Stimulated activated CD4-positive, alpha-beta T cell treated with anti-CD3 and anti-CD28 coated beads, TNF-alpha, amount 100 ng/mL, for 24 hours (primary cell): ENCODE data around the gene SVEP1.

ENCODE experiments used
- DNase-seq, 3 experiments: peaks; one replicate each; pipeline ENCODE4 v3.0.0-alpha.2; 2020; ENCODE audit warnings: low read depth in 3 of 3

Gene SVEP1

GRCh38 chr9:110320651-110321445, 258.7 kb downstream of the SVEP1 start:
- DNase-seq, result no peak

- DNase-seq, result no peak
These were observed 259.6 kb downstream of the SVEP1 start for GRCh38 chr9:110319781-110320492.

GRCh38 chr9:110317911-110318310, 261.6 kb downstream of the SVEP1 start:
- DNase-seq, result no peak

GRCh38 chr9:110316261-110317075, 263.1 kb downstream of the SVEP1 start:
- DNase-seq, result no peak
